PC-9 (cell line): ENCODE data around the gene MICALL2. TPM values are rescaled to one million over a fixed set of nuclear protein-coding genes. Genes with fewer than 3 reads are reported as not detected.

ENCODE experiments used
- BruUV-seq: library from RNA; stranded (reverse); fragments of 400-500 nt; replicated peaks from 2 replicates; lab custom pipeline; 2021; lab: Mats Ljungman, UMichigan
- CTCF ChIA-PET: fragments of 300-600 bp; sonication (Branson Sonifier 250); formaldehyde crosslinking; loops from one replicate; lab custom pipeline; 2022; ENCODE audit warnings: antibody characterized with exemption; lab: Charles Lee
- POLR2A ChIA-PET: fragments of 300-600 bp; sonication (Branson Sonifier 250); formaldehyde crosslinking; loops from one replicate; lab custom pipeline; 2022; ENCODE audit warnings: antibody characterized with exemption; ENCODE audit not compliant: unreplicated experiment; lab: Charles Lee
- DNase-seq, 2 experiments: peaks; one replicate each; pipeline versions ENCODE4 v3.0.0 to v3.0.0-alpha.2; 2015 to 2022; ENCODE audit warnings: mixed read lengths in 1 of 2
- H2AFZ ChIP-seq: fragments of 200-600 bp; sonication (generic); 2 replicates; pipeline ENCODE4 v1.8.1; 2017; ENCODE audit warnings: antibody characterized with exemption
- H3F3A ChIP-seq: fragments of 200-600 bp; sonication (generic); 2 replicates; pipeline ENCODE4 v1.8.1; 2017; ENCODE audit warnings: antibody characterized with exemption, mild to moderate bottlenecking, low read depth; ENCODE audit not compliant: insufficient read depth
- H3K27ac ChIP-seq: fragments of 200-600 bp; sonication (generic); 2 replicates; pipeline ENCODE4 v1.6.1; 2016; ENCODE audit warnings: mixed run types
- H3K27me3 ChIP-seq: fragments of 200-600 bp; sonication (generic); 2 replicates; pipeline ENCODE4 v1.6.1; 2016; ENCODE audit warnings: low read depth, mixed run types; ENCODE audit not compliant: insufficient read depth
- H3K36me3 ChIP-seq: fragments of 200-600 bp; sonication (generic); 2 replicates; pipeline ENCODE4 v1.6.1; 2016; ENCODE audit warnings: low read depth, mixed run types
- H3K4me1 ChIP-seq: fragments of 200-600 bp; sonication (generic); replicated peaks from 2 replicates; pipeline ENCODE4 v1.6.1; 2016; ENCODE audit warnings: mixed run types; ENCODE audit not compliant: insufficient read depth
- H3K4me2 ChIP-seq: fragments of 200-600 bp; sonication (generic); 2 replicates; pipeline ENCODE4 v1.6.1; 2017; ENCODE audit warnings: mixed run types
- H3K4me3 ChIP-seq: fragments of 200-600 bp; sonication (generic); 2 replicates; pipeline ENCODE4 v1.6.1; 2016; ENCODE audit warnings: mixed run types
- H3K79me2 ChIP-seq: fragments of 200-600 bp; sonication (generic); 2 replicates; pipeline ENCODE4 v1.6.1; 2017; ENCODE audit warnings: low read depth, mixed run types
- H3K9me2 ChIP-seq: fragments of 200-600 bp; sonication (generic); 2 replicates; pipeline ENCODE4 v1.8.1; 2017; ENCODE audit warnings: mild to moderate bottlenecking; ENCODE audit not compliant: insufficient read depth
- H3K9me3 ChIP-seq: fragments of 200-600 bp; sonication (generic); 2 replicates; pipeline ENCODE4 v1.8.1; 2016; ENCODE audit warnings: low read depth; ENCODE audit not compliant: insufficient read depth
- H4K20me1 ChIP-seq: fragments of 200-600 bp; sonication (generic); 2 replicates; pipeline ENCODE4 v1.8.1; 2017; ENCODE audit not compliant: insufficient read depth
- CTCF ChIP-seq: fragments of 200-600 bp; sonication (generic); conservative IDR thresholded peaks from 2 replicates; pipeline ENCODE4 v1.6.1; 2017; ENCODE audit warnings: mixed run types, antibody characterized with exemption, mild to moderate bottlenecking, moderate library complexity
- EZH2 ChIP-seq: fragments of 200-600 bp; sonication (generic); IDR thresholded peaks from 2 replicates; pipeline ENCODE4 v1.8.0; 2017; ENCODE audit warnings: antibody characterized with exemption, low read depth
- intact Hi-C: fragments of 100-400 bp; cut with micrococcal nuclease; formaldehyde crosslinking; loops from one replicate; pipeline ENCODE4 v1.10.0; 2022; ENCODE audit not compliant: unreplicated experiment
- total RNA-seq: library from RNA; stranded (reverse); gene quantifications from 2 replicates; pipeline ENCODE4 v1.2.3, GENCODE V29; 2021

MICALL2 gene
- total RNA-seq, 1 experiment from 2014 or later, result 104 TPM

GRCh38 chr7:1423264-1423811, 35.9 kb downstream of the MICALL2 start:
- no peaks in the 10 kb centered on the region for H3K4me1 ChIP-seq
- intact Hi-C loops, result no loop called here
- no TSS peak for BruUV-seq

GRCh38 chr7:1422512-1423263, 36.6 kb downstream of the MICALL2 start:
- Histone ChIP-seq H3K79me2 (no peaks in the 10 kb centered on the region), H4K20me1 (no peaks in the 10 kb centered on the region), H3K9me3 (no peaks in the 10 kb centered on the region), H3F3A (peaks cover 7% of the 10 kb centered on the region; the same call in 1 of the 2 replicates), H3K27ac (no peak overlapping the region), H3K27me3 (peaks cover 56% of the 10 kb centered on the region), H3K4me2 (no peak overlapping the region), H2AFZ (no peak overlapping the region), H3K4me1 (no peaks in the 10 kb centered on the region), H3K4me3 (no peak overlapping the region), H3K36me3 (no peaks in the 10 kb centered on the region), H3K9me2 (no peaks in the 10 kb centered on the region)
- intact Hi-C loops, result no loop called here
- no TSS peak for BruUV-seq
- TF ChIP-seq EZH2, result no peak
- no peak for TF ChIP-seq CTCF
- no peak for DNase-seq
- POLR2A ChIA-PET, result no interaction called here
- CTCF ChIA-PET, result interaction anchor here (0.6 kb wide), 1 partner anchor 239 kb away, joined by 4 read pairs; no protein-coding TSS in a partner anchor

More at GRCh38 chr7:1423264-1423811, 35.9 kb downstream of the MICALL2 start:
- no peak for DNase-seq
- TF ChIP-seq EZH2 (no peak), CTCF (no peak)
- H3K4me2 ChIP-seq, result no peak overlapping the region
- H3K27ac ChIP-seq, result no peak overlapping the region
- no peak overlapping the region for H2AFZ ChIP-seq
- no peaks in the 10 kb centered on the region for H3K79me2 ChIP-seq
- no peaks in the 10 kb centered on the region for H3K36me3 ChIP-seq
- POLR2A ChIA-PET, result no interaction called here
- no peak overlapping the region for H3K4me3 ChIP-seq
- H3K27me3 ChIP-seq, result peaks cover 49% of the 10 kb centered on the region
- CTCF ChIA-PET, result no interaction called here
- H3K9me3 ChIP-seq, result no peaks in the 10 kb centered on the region
- H4K20me1 ChIP-seq, result no peaks in the 10 kb centered on the region
- H3K9me2 ChIP-seq, result no peaks in the 10 kb centered on the region
- H3F3A ChIP-seq, result peaks cover under 1% of the 10 kb centered on the region; the same call in 1 of the 2 replicates

GRCh38 chr7:1421946-1422345, 37.3 kb downstream of the MICALL2 start:
- H3K36me3 ChIP-seq, result no peaks in the 10 kb centered on the region
- no peak for DNase-seq
- no peaks in the 10 kb centered on the region for H3K79me2 ChIP-seq
- ChIA-PET POLR2A (no interaction called here), CTCF (interaction anchor here (0.6 kb wide), 1 partner anchor 238 kb away, joined by 4 read pairs; no protein-coding TSS in a partner anchor)
- no peaks in the 10 kb centered on the region for H3K9me2 ChIP-seq
- H2AFZ ChIP-seq, result no peak overlapping the region
- H3K4me1 ChIP-seq, result no peaks in the 10 kb centered on the region
- TF ChIP-seq CTCF (no peak), EZH2 (no peak)
- H3K27ac ChIP-seq, result no peak overlapping the region
- no peak overlapping the region for H3K4me3 ChIP-seq
- no peaks in the 10 kb centered on the region for H4K20me1 ChIP-seq
- peaks cover 63% of the 10 kb centered on the region for H3K27me3 ChIP-seq
- H3K4me2 ChIP-seq, result no peak overlapping the region
- no peaks in the 10 kb centered on the region for H3K9me3 ChIP-seq
- no TSS peak for BruUV-seq
- peaks cover 12% of the 10 kb centered on the region; the same call in 1 of the 2 replicates for H3F3A ChIP-seq
- intact Hi-C loops, result no loop called here
